Loucy (cell line): ENCODE measurements around the gene HNRNPF.

ENCODE experiments used
- H2AFZ ChIP-seq: fragments of 200-600 bp; sonication (generic); 2 replicates; pipeline ENCODE4 v1.6.0; 2016; ENCODE audit warnings: antibody characterized with exemption, mild to moderate bottlenecking, low read length, moderate library complexity
- H3F3A ChIP-seq: fragments of 200-600 bp; 2 replicates; pipeline ENCODE4 v1.6.0; 2016; ENCODE audit warnings: antibody characterized with exemption, low read depth, mild to moderate bottlenecking
- H3K27me3 ChIP-seq: fragments of 200-600 bp; sonication (generic); 2 replicates; pipeline ENCODE4 v1.6.1; 2014; ENCODE audit warnings: low read length, mild to moderate bottlenecking; ENCODE audit not compliant: insufficient read depth, poor library complexity, severe bottlenecking
- H3K36me3 ChIP-seq: fragments of 200-600 bp; sonication (generic); 2 replicates; pipeline ENCODE4 v1.6.1; 2016; ENCODE audit warnings: low read length; ENCODE audit not compliant: insufficient read depth
- H3K4me1 ChIP-seq: fragments of 200-600 bp; sonication (generic); 2 replicates; pipeline ENCODE4 v1.5.1; 2014; ENCODE audit warnings: low read length, mild to moderate bottlenecking; ENCODE audit not compliant: insufficient read depth, poor library complexity, severe bottlenecking
- H3K4me2 ChIP-seq: fragments of 200-600 bp; sonication (generic); 2 replicates; pipeline ENCODE4 v1.6.0; 2014; ENCODE audit warnings: antibody characterized with exemption, low read length, low read depth, mild to moderate bottlenecking; ENCODE audit not compliant: poor library complexity, severe bottlenecking
- H3K4me3 ChIP-seq: fragments of 200-600 bp; sonication (generic); 2 replicates; pipeline ENCODE4 v1.5.1; 2014; ENCODE audit warnings: low read length, mild to moderate bottlenecking, mixed read lengths; ENCODE audit not compliant: poor library complexity, severe bottlenecking
- H3K79me2 ChIP-seq: fragments of 200-600 bp; sonication (generic); 2 replicates; pipeline ENCODE4 v1.6.1; 2014; ENCODE audit warnings: low read length; ENCODE audit not compliant: insufficient read depth
- H3K9ac ChIP-seq: fragments of 200-600 bp; sonication (generic); 2 replicates; pipeline ENCODE4 v1.6.0; 2014; ENCODE audit warnings: mild to moderate bottlenecking, low read depth, low read length, moderate library complexity; ENCODE audit not compliant: poor library complexity, severe bottlenecking
- H3K9me2 ChIP-seq: fragments of 200-600 bp; sonication (generic); replicated peaks from 2 replicates; pipeline ENCODE4 v1.6.1; 2016; ENCODE audit warnings: low read depth, low read length, mixed read lengths
- H3K9me3 ChIP-seq: fragments of 200-600 bp; sonication (generic); 2 replicates; pipeline ENCODE4 v1.6.1; 2014; ENCODE audit warnings: mild to moderate bottlenecking, antibody characterized with exemption, low read length, low read depth; ENCODE audit not compliant: insufficient read depth
- H4K20me1 ChIP-seq: fragments of 200-600 bp; sonication (generic); 2 replicates; pipeline ENCODE4 v1.6.0; 2014; ENCODE audit warnings: antibody characterized with exemption, low read length, mild to moderate bottlenecking; ENCODE audit not compliant: insufficient read depth, poor library complexity, severe bottlenecking
- EZH2phosphoT487 ChIP-seq: fragments of 200-600 bp; IDR thresholded peaks from 2 replicates; pipeline ENCODE4 v1.6.1; 2018; ENCODE audit warnings: antibody characterized with exemption, mild to moderate bottlenecking, moderate library complexity, borderline replicate concordance
- TF ChIP-seq, protein P1 (sequence below): fragments of 200-600 bp; sonication (generic); conservative IDR thresholded peaks from 2 replicates; pipeline ENCODE4 v1.5.1; 2014; ENCODE audit warnings: mild to moderate bottlenecking, antibody characterized with exemption, low read length

HNRNPF gene

DNA sequence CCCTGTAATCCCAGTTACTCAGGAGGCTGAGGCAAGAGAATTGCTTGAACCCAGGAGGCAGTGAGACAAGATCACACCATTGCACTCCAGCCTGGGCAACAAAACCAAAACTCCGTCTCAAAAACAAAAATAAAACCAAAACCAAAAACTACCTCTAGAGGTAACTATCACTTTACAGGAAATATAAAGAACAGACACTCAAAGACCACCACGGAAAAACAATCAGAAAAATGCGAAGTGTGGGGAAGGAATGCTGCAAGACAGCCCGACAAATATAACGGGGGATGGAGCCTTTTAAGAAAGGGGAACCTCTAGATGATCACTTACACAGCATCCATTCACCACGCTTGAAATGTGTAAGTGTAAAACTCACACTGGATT is 4.3 kb downstream of the HNRNPF start:
- Histone ChIP-seq H2AFZ (no peak overlapping the region), H3K27me3 (peaks cover 3% of the 10 kb centered on the region), H4K20me1 (peaks cover 85% of the 10 kb centered on the region), H3K9ac (peak overlapping the region; percentile 94), H3K9me3 (no peaks in the 10 kb centered on the region), H3K4me2 (peak overlapping the region; percentile 91), H3K4me3 (peak overlapping the region; percentile 98), H3K36me3 (peaks cover 10% of the 10 kb centered on the region), H3K79me2 (peaks cover 91% of the 10 kb centered on the region), H3K4me1 (peaks cover 57% of the 10 kb centered on the region), H3K9me2 (no peaks in the 10 kb centered on the region), H3F3A (peaks cover 3% of the 10 kb centered on the region; the same call in 1 of the 2 replicates)
- TF ChIP-seq EZH2phosphoT487, result no peak
- TF ChIP-seq, protein P1, sequence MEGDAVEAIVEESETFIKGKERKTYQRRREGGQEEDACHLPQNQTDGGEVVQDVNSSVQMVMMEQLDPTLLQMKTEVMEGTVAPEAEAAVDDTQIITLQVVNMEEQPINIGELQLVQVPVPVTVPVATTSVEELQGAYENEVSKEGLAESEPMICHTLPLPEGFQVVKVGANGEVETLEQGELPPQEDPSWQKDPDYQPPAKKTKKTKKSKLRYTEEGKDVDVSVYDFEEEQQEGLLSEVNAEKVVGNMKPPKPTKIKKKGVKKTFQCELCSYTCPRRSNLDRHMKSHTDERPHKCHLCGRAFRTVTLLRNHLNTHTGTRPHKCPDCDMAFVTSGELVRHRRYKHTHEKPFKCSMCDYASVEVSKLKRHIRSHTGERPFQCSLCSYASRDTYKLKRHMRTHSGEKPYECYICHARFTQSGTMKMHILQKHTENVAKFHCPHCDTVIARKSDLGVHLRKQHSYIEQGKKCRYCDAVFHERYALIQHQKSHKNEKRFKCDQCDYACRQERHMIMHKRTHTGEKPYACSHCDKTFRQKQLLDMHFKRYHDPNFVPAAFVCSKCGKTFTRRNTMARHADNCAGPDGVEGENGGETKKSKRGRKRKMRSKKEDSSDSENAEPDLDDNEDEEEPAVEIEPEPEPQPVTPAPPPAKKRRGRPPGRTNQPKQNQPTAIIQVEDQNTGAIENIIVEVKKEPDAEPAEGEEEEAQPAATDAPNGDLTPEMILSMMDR, result no peak

DNA sequence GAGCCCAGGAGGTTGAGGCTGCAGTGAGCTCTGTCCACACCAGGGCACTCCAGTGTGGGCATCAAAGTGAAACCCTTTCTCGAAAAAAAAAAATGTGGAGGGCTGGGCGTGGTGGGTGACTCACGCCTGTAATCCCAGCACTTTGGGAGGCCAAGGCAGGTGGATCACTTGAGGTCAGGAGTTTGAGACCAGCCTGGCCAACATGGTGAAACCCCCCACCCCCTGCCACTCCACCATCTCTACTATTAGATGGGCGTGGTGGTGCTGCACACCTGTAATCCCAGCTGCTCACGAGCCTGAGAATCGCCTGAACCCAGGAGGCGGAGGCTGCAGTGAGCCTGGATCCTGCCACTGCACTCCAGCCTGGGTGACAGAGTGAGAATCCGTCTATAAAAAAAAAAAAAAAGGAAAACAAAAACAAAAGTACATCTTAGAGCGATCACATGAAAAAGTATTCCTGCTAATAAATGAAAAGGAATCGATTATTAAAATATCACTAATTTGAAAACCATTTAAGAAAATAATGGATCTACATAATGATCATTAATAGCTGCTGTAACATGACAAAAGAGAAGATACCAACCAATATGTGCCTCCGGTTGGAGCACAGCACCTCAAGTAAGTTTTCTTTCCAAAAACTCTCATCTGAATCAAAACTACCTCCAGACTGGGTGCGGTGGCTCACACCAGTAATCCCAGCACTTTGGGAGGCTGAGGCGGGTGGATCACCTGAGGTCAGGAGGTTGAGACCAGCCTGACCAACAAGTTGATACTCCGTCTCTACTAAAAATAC is 4.9 kb downstream of the HNRNPF start:
- Histone ChIP-seq H3F3A (peaks cover 3% of the 10 kb centered on the region; the same call in 1 of the 2 replicates), H3K27me3 (peaks cover 3% of the 10 kb centered on the region), H3K9me2 (no peaks in the 10 kb centered on the region), H3K79me2 (peaks cover 97% of the 10 kb centered on the region), H3K9ac (peak overlapping the region; percentile 94), H3K4me1 (peaks cover 63% of the 10 kb centered on the region), H3K9me3 (no peaks in the 10 kb centered on the region), H4K20me1 (peaks cover 91% of the 10 kb centered on the region), H3K4me2 (peak overlapping the region; percentile 91), H3K36me3 (peaks cover 15% of the 10 kb centered on the region), H3K4me3 (peak overlapping the region; percentile 98), H2AFZ (no peak overlapping the region)
- TF ChIP-seq EZH2phosphoT487, result no peak
- TF ChIP-seq, protein P1, result no peak

DNA sequence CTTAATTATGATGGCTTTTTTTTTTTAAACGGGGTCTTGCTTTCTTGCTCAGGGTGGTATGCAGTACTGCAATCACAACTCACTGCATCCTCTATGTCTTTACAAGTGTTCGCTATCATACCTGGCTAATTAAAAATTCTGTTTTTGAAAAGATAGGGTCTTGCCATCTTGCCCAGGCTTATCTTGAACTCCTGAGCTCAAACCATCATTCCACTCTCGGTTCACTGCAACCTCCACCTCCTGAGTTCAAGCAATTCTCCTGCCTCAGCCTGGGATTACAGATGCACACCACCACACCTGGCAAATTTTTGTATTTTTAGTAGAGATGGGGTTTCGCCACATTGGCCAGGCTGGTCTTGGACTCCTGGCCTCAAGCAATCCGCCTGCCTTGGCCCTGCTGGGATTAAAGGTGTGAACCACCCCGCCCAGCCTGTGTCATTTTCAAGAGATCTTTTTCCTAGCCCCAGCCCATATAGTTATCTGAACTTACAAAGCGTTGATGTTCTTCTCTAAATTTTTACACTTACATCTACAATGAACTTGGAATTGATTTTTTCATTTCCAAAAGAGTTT is 6.0 kb downstream of the HNRNPF start:
- Histone ChIP-seq H3K27me3 (no peaks in the 10 kb centered on the region), H3K4me3 (peak overlapping the region; percentile 98), H3K9me2 (no peaks in the 10 kb centered on the region), H3K9me3 (no peaks in the 10 kb centered on the region), H3K36me3 (peaks cover 19% of the 10 kb centered on the region), H3K4me1 (peaks cover 75% of the 10 kb centered on the region), H3K9ac (peak overlapping the region; percentile 94), H2AFZ (no peak overlapping the region), H3K79me2 (peaks cover 100% of the 10 kb centered on the region), H4K20me1 (peaks cover 95% of the 10 kb centered on the region), H3K4me2 (peak overlapping the region; percentile 91), H3F3A (peaks cover 6% of the 10 kb centered on the region; the same call in 1 of the 2 replicates)
- TF ChIP-seq, protein P1, result no peak
- no peak for TF ChIP-seq EZH2phosphoT487
